Mesothelial cell of epicardium (in vitro differentiated cells): ENCODE data around the gene RBM33. TPM values are rescaled to one million over a fixed set of nuclear protein-coding genes. Genes with fewer than 3 reads are reported as not detected.

Experiments used
- DNase-seq, 2 experiments: peaks; one replicate each; pipeline ENCODE4 v3.0.0; 2021; ENCODE audit warnings: low spot score in 2 of 2; ENCODE audit not compliant: unreplicated experiment in 2 of 2
- H3K27ac Mint-ChIP-seq: 2 replicates; pipeline ENCODE4 v1.8.0; 2021; ENCODE audit warnings: mixed read lengths
- H3K27me3 Mint-ChIP-seq: 2 replicates; pipeline ENCODE4 v1.8.0; 2021; ENCODE audit warnings: low read depth, mixed read lengths
- H3K36me3 Mint-ChIP-seq: 2 replicates; pipeline ENCODE4 v1.8.0; 2021; ENCODE audit warnings: mixed read lengths
- H3K4me1 Mint-ChIP-seq: 2 replicates; pipeline ENCODE4 v1.8.0; 2021; ENCODE audit warnings: mixed read lengths
- H3K4me3 Mint-ChIP-seq: 2 replicates; pipeline ENCODE4 v1.8.0; 2021; ENCODE audit warnings: mild to moderate bottlenecking, moderate library complexity, mixed read lengths
- H3K9me3 Mint-ChIP-seq: 2 replicates; pipeline ENCODE4 v1.8.0; 2021; ENCODE audit warnings: mixed read lengths
- CTCF ChIP-seq: fragments of 200-600 bp; sonication (generic); IDR thresholded peaks from one replicate; pipeline ENCODE4 v1.5.0; 2021; ENCODE audit warnings: antibody characterized with exemption; ENCODE audit not compliant: unreplicated experiment
- total RNA-seq: library from RNA; stranded (reverse); gene quantifications from 3 replicates; pipeline ENCODE4 v1.2.1, GENCODE V29; 2021

RBM33 gene
- total RNA-seq, 1 donor from 2014 or later = 83.4 TPM

GRCh38 chr7:155775691-155776090 lies 131.2 kb downstream of the RBM33 start:
- H3K9me3 Mint-ChIP-seq = no peaks in the 10 kb centered on the region
- H3K4me1 Mint-ChIP-seq = no peaks in the 10 kb centered on the region
- DNase-seq = no peak
- no peak for TF ChIP-seq CTCF
- H3K27ac Mint-ChIP-seq = no peak overlapping the region
- H3K27me3 Mint-ChIP-seq = no peaks in the 10 kb centered on the region
- peaks cover 43% of the 10 kb centered on the region for H3K36me3 Mint-ChIP-seq
- H3K4me3 Mint-ChIP-seq = no peak overlapping the region

GRCh38 chr7:155776606-155777005 lies 132.1 kb downstream of the RBM33 start:
- peaks cover 48% of the 10 kb centered on the region for H3K36me3 Mint-ChIP-seq
- H3K27me3 Mint-ChIP-seq = no peaks in the 10 kb centered on the region
- TF ChIP-seq CTCF = no peak
- no peak for DNase-seq
- H3K4me1 Mint-ChIP-seq = no peaks in the 10 kb centered on the region
- H3K4me3 Mint-ChIP-seq = no peak overlapping the region
- no peaks in the 10 kb centered on the region for H3K9me3 Mint-ChIP-seq
- H3K27ac Mint-ChIP-seq = no peak overlapping the region

GRCh38 chr7:155778349-155778748 lies 133.9 kb downstream of the RBM33 start:
- no peak overlapping the region for H3K4me3 Mint-ChIP-seq
- DNase-seq = no peak
- H3K9me3 Mint-ChIP-seq = no peaks in the 10 kb centered on the region
- H3K27me3 Mint-ChIP-seq = no peaks in the 10 kb centered on the region
- TF ChIP-seq CTCF = no peak
- H3K27ac Mint-ChIP-seq = no peak overlapping the region
- peaks cover 49% of the 10 kb centered on the region for H3K36me3 Mint-ChIP-seq
- no peaks in the 10 kb centered on the region for H3K4me1 Mint-ChIP-seq

GRCh38 chr7:155780884-155781283 lies 136.4 kb downstream of the RBM33 start:
- Mint-ChIP-seq H3K36me3 (peaks cover 49% of the 10 kb centered on the region), H3K27me3 (peaks cover 2% of the 10 kb centered on the region), H3K9me3 (peaks cover 3% of the 10 kb centered on the region), H3K27ac (no peak overlapping the region), H3K4me1 (no peaks in the 10 kb centered on the region), H3K4me3 (no peak overlapping the region)
- no peak for DNase-seq
- no peak for TF ChIP-seq CTCF

- no peak for DNase-seq
- Mint-ChIP-seq H3K27ac (no peak overlapping the region), H3K9me3 (peaks cover 4% of the 10 kb centered on the region), H3K27me3 (peaks cover 8% of the 10 kb centered on the region), H3K36me3 (peaks cover 50% of the 10 kb centered on the region), H3K4me3 (no peak overlapping the region), H3K4me1 (no peaks in the 10 kb centered on the region)
- no peak for TF ChIP-seq CTCF
Observed at GRCh38 chr7:155781433-155781832, 137.0 kb downstream of the RBM33 start.

GRCh38 chr7:155782466-155782865 lies 138.0 kb downstream of the RBM33 start:
- Mint-ChIP-seq H3K4me3 (no peak overlapping the region), H3K4me1 (no peaks in the 10 kb centered on the region), H3K36me3 (peaks cover 42% of the 10 kb centered on the region), H3K9me3 (peaks cover 4% of the 10 kb centered on the region), H3K27ac (no peak overlapping the region), H3K27me3 (peaks cover 12% of the 10 kb centered on the region)
- no peak for TF ChIP-seq CTCF
- no peak for DNase-seq
